Activated T-cell treated with anti-CD3 and anti-CD28 coated beads for 4 hours (primary cell): ENCODE results near the gene APP.
"Not testable (repeated sequence)": the region's sequence is repeated elsewhere in the genome, so short reads cannot be mapped to it uniquely, and the experiment has no call there.

Source experiments
- DNase-seq: peaks from one replicate; pipeline ENCODE4 v3.0.0-alpha.2; 2020

The APP gene

DNA sequence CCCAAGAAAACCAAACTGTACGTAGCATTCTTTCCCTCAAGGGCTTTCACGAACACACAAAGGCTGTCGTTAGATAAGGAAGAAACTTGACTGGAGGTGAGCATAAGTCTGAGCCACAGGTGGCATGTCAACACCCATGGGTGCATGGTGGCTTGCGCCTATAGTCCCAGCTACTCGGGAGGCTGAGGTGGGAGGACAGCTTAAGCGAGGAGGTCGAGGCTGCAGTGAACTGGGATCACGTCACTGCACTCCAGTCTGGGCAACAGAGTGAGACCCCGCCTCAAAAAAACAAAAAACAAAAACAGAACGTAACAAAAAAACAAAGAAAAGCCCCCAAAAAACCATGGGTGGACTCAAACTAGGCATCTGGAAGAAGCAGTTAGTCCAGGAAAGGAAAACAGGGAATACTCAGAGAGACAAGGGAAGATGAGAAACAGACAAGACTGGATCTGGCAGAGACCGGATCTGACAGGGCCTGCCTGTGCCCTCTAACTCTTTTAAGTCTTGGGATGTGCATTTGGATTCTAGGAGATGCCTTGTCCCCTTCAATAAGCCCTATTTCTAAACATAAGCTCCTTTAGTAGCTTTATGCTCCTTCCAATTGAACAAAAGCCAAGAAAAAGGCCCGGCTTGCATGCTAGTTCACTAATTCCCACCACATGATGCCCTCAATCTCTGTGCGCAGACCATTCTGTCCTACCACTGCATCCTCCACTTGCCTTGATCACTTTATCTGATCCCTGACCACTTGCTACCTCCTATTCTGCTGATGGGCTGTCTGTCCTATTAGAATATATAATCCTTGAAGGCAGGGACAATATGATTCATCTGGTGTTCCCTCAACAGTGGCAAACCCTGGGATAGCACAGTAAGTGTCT, 73.8 kb downstream of the APP start:
- no peak for DNase-seq

DNA sequence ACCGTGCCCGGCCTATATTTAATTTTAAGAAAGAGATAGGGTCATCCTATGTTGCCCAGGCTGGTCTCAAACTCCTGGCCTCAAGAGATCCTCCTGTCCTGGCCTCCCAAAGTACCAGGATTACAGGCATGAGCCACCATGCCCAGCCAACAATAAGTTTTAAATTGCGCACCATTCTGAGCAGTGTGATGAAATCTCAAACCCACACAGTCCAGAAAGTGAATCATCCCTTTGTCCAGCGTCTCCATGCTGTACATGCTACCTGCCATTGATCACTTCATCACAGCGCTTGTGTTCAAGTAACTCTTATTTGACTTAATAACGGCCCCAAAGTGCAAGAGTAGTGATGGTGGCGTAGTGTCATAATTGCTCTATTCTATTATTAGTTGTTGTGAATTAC, 75.4 kb downstream of the APP start:
- DNase-seq = no peak

DNA sequence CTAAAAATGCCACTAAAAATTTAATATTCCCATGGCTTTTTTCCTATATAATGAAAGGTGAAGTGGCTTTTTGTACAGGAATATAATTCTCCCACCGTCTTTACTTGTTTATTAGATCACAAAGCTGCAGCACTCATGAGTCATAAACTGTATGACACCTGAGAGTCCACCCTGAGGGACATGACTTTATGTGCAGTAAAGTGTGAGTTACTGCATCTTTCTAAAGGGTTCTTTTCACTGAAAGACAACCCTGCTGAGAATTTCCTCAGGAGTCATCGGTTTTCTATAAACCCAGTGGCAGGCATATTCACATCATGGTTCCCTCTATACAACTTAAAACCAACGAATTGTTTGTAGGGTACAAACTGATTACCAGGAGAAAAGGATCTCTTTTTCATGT, 77.4 kb downstream of the APP start:
- DNase-seq = no peak

DNA sequence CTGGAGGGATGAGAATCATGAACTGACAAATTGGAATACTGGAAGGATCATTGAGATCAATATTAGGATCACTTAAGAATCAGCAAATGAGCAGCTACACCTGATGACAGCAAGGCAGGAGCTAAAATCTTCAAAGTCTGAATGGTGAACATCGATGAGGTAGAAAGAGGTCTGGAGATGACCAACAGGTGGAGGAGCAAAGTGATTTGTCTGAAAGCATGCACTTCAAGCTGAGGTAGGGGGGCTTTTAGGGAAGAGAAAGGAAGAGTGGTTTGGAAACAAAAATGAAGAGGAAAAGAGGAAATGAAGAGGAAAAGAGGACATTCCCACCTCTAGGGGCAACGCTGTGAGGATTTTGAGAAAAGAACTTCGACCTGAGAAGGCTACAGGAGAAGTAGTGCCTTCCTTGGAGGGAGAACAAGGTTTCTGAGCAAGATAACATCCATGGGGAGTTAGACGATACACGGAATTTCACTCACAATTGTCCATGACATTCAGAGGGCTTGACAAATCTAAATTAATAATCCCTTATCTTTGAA, 79.0 kb downstream of the APP start:
- DNase-seq = no peak

DNA sequence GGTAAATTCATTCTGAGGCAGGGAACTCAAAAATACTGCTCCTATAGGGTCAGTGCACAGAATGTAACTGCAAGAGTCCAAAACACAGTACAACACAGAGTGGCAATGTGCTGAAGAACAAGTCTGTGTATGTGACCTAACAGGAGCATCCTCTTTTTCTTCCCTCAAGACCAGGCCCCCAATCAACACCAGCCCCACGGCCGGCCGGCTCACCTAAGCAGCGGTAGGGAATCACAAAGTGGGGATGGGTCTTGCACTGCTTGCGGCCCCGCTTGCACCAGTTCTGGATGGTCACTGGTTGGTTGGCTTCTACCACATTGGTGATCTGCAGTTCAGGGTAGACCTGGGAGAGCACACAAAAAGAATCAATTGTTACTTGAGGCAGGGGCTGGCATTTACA, 80.8 kb downstream of the APP start:
- no peak for DNase-seq

DNA sequence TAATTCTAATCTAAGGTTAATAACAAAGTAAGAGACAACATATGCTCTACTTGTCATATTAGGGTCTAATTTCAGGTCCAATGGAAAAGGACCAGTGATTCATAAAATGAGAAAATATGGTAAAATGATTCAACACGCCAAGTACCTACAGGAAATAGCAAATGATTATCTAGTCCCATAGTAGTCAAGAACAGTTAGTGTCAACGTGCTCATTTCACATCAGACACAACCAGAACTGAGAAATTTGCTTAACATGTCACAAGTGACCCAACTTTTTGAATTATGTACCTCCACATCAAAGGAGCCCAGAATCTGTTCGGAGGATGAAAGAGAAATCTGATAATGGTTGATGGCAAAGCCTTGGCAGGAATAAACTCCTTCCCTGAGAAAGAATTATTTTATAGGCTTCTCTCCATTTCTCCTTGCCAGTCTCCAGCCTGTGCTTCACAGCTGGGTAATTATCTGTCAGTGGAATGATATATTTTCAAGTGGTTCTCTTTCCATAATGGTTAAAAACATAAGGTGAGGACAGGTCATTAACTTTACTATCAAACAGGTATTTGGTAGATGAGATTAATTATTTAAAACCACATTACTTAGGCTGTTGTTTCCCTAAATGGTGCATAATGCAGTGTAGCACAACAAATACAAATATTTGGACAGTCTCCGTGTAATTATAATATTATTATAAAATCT, 83.2 kb downstream of the APP start:
- no peak for DNase-seq

DNA sequence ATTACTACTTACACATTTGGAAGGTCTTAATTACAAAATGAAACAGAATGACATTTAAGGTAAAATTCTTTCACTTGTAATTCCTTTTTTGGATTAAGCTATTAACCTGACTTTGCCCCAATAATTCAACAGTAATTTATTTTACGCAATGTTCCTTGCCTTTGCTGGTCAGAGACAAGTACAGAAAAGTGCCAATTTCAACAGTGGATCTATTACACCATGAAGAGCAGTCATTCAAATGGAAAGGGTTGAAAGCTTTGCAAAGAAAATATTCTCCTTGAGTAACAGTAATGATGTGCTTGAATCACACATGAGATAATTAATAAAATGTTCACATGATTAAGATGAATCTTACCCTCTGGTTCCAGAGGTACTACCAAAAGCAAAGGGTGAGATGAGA, 84.7 kb downstream of the APP start:
- DNase-seq = no peak

DNA sequence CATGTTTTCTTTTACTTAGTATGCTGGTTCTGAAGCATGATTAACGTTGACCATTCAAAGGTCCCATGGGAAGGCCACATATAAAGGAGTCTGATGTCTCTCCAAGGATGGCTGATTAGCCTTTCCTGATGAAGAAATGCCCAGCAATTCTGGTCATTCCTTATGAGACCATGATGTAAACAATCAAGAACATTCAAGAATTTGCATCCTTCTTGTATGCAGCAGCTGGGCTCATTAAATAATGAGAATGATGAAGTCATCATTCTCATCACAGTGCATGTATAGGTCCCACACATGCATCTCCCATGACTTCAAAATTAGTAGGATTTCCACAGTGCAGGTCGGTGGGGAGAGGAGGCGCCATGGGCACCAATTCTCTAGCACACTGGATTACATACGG, 85.4 kb downstream of the APP start:
- no peak for DNase-seq

DNA sequence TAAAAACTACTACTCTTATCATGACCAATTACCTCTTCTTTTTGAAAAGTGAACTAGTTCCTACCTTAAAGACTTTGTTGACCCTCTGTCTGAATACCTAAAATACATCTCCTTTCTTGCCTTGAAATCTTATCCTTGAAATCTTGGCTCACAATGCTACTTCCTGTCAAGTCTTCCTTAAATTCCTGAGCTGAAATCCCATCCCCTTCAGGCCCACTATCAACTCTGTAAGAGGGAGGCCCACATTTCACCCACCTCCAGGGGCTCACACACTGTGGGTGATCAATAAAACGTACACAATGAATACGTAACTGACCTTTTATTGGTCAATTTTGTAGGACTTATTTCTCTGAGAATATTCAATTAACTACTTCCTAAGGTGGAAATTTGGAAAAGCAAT, 88.0 kb downstream of the APP start:
- no peak for DNase-seq

DNA sequence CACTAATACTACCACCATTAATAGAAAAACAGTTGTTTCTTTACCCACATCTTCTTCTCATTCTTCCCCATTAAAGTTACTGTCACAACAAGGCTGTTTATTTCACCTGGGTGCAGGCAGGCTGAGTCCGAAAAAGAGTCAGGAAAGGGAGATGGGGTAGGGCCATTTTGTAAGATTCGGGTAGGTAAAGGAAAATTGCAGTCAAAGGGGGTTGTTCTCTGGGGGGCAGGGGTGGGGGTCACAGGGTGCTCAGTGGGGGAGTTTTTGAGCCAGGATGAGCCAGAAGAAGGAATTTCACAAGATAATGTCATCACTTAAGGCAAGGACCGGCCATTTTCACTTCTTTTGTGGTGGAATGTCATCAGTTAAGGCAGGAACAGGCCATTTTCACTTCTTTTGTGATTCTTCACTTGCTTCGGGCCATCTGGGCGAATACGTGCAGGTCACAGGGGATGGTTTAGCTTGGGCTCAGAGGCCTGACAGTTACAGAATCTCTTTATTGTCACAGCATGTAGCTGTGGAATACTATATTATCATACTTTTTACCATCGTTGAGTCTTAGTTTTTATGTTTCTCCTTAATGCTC, 89.3 kb downstream of the APP start:
- DNase-seq = not testable (repeated sequence)

DNA sequence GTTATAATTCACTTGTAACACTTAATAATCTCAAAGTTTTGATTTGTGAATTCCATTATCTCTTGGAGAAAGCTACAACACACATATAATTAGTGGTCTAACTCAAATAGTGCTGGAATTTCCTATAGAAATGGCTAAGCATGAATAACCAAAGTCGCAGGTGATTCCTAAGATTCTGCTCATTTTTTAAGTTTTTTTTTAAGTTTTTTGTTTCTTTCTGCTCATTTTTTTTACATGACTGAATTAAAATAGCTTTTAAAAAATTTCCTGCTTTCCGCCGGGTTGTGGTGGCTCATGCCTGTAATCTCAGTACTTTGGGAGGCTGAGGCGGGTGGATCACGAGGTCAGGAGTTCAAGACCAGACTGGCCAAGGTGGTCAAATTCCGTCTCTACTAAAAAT, 90.4 kb downstream of the APP start:
- DNase-seq = no peak

DNA sequence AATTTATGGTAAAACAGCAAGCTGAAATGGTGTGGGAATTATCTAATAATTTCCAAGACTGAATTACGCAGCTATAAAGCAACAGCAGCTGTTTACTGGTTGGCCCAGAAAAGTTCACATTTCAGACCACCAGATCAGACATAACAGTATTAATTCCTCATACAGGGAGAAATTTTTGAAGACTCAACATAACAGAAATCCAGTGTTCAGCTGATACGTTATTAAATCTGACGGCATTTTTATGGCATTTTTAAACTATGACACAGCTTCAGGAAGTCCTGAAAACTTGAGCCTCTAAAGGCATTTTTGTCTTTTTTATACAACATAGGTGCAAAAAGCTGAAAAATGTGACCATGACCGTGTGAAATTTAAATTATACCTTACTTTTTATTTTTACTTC, 91.2 kb downstream of the APP start:
- no peak for DNase-seq

DNA sequence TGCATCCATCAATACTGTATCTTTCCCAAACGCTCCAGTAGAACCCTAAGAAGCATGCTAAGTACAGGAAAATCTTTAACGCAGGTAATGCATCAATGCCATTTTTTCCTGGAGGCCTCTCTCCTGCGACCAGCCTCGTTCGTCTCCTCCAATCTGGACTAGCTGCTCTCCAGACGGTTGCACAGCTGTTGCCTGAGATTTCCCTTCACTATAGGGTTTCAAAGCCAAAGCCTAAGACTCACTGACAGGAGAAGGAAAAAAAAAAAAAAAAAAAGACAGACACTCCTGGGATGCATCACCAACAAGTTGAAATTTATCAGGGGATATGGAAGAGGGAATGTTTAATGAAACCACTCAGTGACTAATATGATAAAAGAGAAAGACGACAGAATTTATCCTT, 93.0 kb downstream of the APP start:
- no peak for DNase-seq

DNA sequence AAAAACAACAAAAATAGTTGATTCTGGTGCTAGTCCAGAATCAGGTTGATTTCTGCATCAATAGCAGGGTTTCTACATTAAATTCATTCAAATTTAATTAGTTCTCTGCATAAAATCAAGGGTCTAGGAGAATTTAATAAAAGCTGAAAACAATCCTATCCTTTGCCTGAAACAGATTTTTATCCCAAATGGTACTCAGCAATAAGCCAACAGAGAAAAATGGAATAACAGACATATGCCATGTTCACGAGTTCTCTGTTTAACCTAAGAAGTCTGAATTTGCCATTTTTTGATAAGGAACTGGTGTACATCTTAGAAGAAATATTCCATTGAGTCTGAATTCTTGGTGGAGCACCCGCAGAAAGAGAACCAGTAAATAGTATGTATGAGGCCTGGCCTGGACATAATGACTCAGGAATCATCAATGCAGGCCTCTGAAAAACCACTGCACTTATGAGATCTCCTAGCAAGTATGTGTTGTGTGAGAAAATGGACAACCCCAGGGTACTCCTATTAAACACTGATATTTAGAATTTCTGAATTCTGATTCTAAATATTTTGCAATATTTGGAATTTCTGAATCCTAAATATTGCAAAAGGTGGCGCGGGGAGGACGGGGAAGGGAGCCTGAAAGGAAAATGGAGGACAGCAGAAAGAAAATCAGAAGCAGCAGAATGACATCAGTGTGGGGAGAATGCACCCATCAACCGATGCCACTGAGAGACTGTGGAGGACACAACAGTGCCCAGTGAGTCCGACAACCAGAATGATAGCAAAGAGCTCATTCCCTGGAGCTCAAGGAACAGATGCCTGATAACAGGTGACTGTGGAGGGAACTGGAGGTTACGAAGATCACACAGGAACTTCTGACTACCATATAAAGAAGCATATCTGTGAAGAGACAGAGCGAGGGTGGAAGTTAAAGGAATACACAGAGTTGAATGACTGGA, 97.6 kb downstream of the APP start:
- no peak for DNase-seq

DNA sequence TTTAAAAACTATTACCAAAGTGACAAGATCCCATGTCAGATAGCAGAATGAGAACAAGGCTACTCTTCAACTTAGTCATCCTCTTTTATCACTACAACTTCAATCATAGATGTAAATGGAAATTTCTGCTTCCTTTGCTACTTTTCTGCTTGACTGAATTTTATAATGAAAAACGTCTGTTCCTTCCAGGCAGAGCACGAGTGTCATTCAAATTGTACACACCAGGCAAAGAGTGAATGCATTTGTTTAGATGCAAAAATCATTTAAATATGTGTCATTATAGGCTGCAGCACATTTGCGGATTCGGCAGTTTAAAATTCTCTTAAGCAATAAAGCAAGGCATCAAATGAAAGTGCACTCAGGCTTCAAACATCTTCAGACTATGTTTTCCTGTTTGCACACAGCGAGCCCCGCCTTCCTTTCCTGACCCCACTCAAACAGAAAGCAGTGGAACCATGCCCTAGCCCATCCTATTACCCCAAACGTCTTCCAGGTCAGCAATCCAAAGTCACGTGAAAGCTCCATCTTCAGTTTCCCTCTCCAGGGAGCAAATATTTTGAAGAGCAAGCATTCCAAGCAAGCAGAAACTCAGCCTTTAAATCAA, 99.6 kb downstream of the APP start:
- DNase-seq = no peak

DNA sequence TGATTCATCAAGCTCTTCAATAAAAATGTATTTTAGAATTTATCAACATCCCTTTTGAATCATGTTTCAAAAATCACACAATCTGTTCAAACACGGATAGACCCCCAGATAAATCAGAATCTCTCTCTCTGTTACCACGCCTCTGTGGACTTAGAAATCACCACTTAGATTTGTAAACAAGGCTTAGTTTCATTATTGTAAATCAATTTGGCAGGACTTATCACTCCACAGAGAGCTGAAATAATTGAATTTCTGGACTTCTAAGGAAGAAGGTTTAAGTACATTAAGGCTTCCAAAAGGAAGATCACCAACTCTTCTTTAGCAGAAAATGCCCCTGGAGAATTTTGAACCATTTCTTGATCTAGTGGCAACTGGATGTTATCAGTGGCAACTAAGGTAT, 100.4 kb downstream of the APP start:
- DNase-seq = no peak

DNA sequence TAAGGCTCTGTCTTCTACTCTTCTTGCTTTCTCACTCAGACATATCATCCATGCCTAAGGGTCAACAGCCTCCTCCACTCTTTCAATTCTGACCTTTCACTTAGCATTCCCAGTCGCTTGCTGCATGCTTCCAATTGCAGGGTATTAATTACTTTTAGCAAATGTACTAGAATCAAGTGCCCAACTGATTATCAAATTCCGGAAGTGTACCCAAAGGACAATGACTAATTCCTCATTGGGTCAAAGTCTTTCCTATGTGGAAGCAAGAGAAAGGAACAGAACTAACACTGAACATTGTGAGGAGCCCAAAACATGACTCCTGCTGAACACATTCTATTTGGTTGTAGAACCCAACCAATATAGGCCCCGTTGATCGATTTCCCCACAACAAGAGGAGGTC, 101.8 kb downstream of the APP start:
- DNase-seq = no peak

DNA sequence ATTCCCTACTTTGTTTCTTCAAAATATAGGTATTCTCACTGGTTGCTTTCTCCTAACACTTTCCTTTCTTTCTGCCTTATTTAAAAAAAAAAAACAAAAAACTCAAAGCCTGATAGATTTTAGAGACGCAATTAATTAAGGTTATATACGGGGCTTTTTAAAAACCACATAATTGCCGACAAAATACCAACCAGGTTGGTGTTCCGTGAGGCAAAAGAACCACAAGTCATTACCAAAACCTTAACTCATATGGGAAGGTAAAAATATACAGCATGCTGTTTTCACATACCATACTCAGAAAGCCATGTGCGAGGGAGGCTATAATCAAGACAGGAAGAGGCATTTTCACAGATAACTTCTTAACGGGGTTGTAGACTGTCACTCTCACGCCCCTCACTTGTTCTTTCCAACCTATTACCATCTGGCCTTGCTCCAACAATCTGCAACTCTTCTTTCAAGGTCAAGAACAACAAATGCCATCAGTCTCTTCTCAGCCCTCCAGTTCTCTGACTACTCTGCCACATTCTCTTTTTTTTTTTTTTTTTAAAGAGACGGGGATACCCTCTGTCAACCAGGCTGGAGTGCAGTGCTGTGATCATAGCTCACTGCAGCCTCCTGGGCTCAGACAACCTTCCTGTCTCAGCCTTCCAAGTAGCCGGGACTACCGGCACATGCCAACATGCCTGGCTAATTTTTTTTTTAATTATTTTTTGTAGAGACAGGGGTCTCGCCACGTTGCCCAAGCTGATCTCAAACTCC, 102.6 kb downstream of the APP start:
- DNase-seq = no peak

DNA sequence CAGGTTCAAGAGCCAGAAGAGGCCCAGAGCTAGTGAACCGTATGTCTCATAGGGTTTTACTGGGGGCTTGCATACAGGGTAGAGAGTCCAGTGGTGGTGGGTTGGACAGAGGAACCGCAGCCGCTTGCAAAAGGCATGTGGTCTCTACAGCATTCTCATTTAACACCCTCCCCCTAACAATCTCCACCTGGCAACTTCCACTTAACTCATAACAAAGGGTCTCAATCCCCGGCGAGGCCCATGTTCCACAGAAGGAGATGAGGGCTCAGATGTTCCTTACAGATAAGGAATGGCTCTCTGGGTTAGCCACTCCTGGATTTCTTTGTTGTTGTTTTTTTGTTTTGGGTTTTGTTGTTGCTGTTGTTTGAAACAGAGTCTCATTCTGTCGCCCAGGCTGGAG, 106.1 kb downstream of the APP start:
- no peak for DNase-seq

DNA sequence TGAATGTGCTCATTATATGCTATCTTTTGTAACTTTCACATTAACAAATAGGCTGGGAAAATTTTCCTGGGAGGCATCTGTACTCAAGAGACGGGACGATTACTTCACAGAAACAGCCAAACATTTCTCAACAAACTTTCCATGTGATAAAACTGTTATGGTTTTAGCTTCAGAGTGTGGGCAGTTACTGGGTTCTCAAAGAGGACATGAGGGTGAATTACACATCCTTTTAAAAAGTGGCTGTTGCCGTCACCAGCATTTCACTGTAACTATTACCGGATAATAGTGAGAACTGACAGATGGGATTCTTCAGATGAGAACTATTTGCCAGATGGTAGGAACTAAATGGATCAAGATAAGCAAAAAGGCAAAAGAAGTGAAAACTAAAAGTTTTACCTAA, 109.1 kb downstream of the APP start:
- no peak for DNase-seq

DNA sequence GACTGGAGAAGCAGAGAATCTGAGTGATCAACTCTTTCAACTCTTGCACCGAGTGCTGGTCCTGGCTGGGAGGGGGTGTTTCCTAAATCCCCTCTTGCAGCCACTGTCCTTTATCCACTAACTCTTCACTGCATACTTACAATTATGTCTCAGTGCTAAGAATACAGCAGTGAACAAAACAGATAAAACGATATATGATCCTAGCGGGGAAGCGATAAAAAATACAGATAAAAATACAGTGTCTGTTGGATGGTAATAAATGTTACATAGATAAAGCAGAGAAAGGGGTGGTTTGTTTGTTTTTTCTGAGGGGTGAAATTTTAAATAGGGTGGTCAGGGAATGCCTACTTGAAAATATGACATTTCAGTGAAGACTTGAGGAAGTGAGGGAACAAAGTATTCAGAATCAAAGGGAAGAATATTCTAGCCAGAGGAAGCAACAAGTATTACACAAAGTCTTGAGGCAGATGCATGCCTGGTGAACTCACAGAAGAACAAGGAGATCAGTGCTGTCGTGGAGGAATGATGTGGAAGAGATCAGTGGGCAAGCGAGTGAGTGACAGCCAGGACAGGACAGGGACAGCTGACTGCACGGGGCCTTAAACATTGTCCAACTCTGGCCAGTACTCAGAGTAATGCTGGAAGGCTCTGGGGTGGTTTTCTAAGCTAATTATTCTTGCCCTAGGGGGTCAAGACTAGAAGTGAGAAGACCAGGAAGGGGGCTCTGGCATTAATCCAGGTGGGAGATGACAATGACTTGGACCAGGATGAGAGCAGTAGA, 110.0 kb downstream of the APP start:
- no peak for DNase-seq
